Skin epidermis (tissue), 12 donors: Measurements from ENCODE around the gene SHISA9.

Experiments used
- H3K27ac ChIP-seq, 21 experiments: fragments of 200-600 bp; sonication (generic) in 11 of 21; one replicate each; pipeline ENCODE4 v1.5.0; 2020; ENCODE audit warnings: mild to moderate bottlenecking in 3 of 21, inconsistent platforms in 2 of 21, moderate library complexity in 2 of 21
- H3K4me3 ChIP-seq, 7 experiments: fragments of 200-600 bp; sonication (generic) in 2 of 7; one replicate each; pipeline ENCODE4 v1.5.0; 2020; ENCODE audit warnings: inconsistent platforms in 2 of 7, mild to moderate bottlenecking in 2 of 7, moderate library complexity in 1 of 7

The SHISA9 gene

DNA sequence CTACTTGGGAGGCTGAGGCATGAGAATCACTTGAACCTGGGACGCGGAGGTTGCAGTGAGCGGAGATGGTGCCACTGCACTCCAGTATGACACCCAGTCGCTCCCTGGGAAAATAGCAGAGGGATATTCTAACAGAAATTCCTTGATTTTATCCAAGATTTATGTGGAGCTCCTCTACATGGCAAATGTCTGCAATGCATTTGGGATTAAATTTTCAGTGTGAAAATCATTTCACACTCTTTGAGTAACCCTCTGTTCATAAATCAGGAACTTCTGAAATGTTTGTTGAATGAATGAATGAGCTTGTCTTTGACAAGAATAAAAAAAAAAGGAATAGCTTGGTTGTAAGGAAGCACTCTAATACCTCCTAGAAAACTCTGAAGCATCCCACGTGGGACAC, 305.8 kb downstream of the SHISA9 start:
- no peak overlapping the region for H3K4me3 ChIP-seq

GRCh38 chr16:13223666-13224065, 322.3 kb downstream of the SHISA9 start:
- H3K4me3 ChIP-seq, result no peak overlapping the region
- no peak overlapping the region for H3K27ac ChIP-seq

More for the DNA sequence above, 305.8 kb downstream of the SHISA9 start:
- no peak overlapping the region for H3K27ac ChIP-seq

- Histone ChIP-seq H3K27ac (no peak overlapping the region), H3K4me3 (no peak overlapping the region)
Observed at GRCh38 chr16:13229039-13229438, 327.6 kb downstream of the SHISA9 start.

GRCh38 chr16:13231365-13231764, 330.0 kb downstream of the SHISA9 start:
- no peak overlapping the region for H3K4me3 ChIP-seq
- H3K27ac ChIP-seq, result no peak overlapping the region

DNA sequence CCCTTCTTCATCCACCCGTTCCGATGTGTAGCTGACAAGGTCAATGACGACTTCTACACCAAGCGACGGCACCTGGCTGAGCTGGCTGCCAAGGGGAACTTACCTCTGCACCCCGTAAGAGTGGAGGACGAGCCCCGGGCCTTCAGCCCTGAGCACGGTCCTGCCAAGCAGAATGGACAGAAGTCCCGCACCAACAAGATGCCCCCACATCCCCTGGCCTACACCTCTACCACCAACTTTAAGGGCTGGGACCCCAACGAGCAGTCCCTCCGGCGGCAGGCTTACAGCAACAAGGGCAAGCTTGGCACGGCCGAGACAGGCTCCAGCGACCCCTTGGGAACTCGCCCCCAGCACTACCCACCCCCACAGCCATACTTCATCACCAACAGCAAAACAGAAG, 333.6 kb downstream of the SHISA9 start:
- H3K27ac ChIP-seq, result no peak overlapping the region
- no peak overlapping the region for H3K4me3 ChIP-seq

DNA sequence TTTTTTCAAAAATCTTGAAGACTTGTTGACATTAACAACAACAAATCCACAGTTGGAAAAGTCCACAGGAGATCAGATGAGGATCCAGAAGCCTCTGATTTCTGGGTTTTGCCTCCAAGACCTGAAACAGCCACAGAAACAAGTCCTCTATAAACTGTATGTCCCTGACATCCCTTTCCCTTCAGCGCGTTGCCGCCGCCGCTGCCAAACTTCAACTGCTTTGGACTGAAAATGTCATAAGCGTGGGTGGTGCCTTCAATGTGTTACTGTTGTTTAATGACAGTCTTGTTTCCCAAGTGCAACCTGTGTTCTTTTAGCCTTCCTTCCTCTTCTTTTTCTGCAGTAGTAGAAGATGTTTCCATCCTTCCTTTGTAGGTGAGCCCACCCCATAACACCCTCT, 334.9 kb downstream of the SHISA9 start:
- no peak overlapping the region for H3K27ac ChIP-seq

GRCh38 chr16:13238182-13238581, 336.8 kb downstream of the SHISA9 start:
- no peak overlapping the region for H3K27ac ChIP-seq
- no peak overlapping the region for H3K4me3 ChIP-seq

More for the DNA sequence above, 334.9 kb downstream of the SHISA9 start:
- H3K4me3 ChIP-seq, result no peak overlapping the region

- no peak overlapping the region for H3K4me3 ChIP-seq
- H3K27ac ChIP-seq, result no peak overlapping the region
Observed at GRCh38 chr16:13242201-13242600, 340.8 kb downstream of the SHISA9 start.

DNA sequence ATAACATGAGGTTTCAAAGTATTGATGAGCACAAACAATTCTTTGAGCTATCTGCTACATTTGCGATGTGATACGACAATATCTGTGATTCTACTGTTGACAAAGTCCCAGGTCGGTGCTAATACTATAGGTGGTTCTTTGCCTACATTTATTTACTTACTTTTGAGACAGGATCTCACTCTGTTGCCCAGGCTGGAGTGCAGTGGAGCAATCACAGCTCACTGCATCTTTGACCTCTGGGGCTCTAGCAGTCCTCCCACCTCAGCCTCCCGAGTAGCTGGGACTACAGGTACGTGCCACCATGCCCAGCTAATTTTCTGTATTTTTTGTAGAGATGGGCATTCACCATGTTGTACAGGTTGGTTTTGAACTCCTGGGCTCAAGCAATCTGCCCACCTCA, 343.4 kb downstream of the SHISA9 start:
- Histone ChIP-seq H3K4me3 (no peak overlapping the region), H3K27ac (no peak overlapping the region)

- H3K27ac ChIP-seq, result no peak overlapping the region
- no peak overlapping the region for H3K4me3 ChIP-seq
Observed at GRCh38 chr16:13245713-13246377, 344.4 kb downstream of the SHISA9 start.

- H3K27ac ChIP-seq, result no peak overlapping the region
- H3K4me3 ChIP-seq, result no peak overlapping the region
Observed at GRCh38 chr16:13254998-13255614, 353.7 kb downstream of the SHISA9 start.

DNA sequence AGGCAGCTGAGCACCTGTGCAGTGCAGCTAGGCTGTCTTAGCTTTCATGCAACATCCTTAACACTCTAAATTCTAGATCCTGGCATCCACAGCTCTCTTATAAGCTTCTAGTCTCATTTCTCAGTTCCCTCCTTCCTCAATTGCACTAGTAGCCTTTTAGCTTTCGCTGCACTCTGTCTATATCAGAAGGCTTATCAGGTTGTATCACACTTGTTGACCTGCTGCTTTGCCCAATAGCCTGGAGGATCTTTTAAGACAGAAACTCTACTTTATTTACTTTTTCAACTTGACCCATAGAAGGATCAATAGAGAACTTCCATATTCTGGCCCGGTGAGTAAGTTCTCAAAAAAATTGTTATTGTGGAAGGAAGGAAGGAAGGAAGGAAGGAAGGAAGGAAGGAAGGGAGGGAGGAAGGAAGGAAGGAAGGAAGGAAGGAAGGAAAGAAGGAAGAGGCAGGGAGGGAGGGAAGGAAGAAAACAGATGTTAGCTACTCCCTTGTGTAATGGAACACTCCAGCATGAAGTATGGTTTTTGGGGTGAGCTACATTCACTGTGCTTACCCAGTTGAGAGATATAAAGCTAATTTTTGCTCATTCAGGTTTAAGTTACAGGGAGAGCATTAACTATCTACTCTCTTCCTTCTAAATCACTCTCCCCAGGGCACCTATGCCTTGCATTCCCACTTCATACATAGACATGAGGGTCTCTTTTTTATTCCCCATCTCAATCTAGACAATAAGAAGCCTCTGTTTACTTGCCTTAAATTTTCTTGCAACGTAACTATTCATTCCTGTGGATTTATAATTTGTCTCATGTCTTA, 361.1 kb downstream of the SHISA9 start:
- H3K27ac ChIP-seq, result no peak overlapping the region

DNA sequence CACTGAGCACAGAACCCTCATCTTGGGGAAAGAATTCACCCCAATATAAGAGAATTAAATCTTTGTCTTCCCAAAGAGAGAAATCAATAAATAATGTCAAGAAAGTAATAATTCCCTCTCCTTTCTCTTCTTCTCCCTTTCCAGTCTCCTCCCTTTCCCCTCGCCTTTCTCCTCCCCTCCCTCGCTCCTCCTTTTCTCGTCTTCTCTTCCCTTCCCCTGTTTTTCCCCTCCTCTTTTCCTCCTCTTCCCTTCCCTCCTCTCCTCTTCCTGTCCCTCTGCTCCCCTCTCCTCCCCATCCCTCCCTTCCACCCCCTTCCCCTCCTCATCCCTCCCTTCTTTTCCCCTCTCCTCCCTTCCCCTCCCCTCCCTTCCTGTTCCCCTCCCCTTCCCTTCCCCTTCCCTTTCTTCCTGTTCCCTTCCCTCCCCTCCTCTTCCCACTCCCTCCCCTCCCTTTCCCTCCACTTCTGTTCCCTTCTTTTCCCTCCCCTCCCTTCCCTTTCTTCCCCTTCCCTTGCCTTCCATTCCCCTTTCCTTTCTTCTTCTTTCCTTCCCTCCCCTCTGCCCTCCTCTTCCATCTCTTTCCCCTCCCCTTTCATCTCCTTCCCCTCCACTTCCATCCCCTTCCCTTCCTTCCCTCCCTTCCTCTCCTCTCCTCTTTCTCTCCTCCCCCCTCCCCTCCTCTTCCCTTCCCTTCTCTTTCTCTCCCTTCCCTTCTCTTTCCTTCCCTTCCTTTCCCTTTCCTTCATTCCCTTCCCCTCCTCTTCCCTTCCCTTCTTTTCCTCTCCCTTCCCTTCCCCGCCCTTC, 363.6 kb downstream of the SHISA9 start:
- Histone ChIP-seq H3K4me3 (no peak overlapping the region), H3K27ac (no peak overlapping the region)

More for the DNA sequence above, 361.1 kb downstream of the SHISA9 start:
- no peak overlapping the region for H3K4me3 ChIP-seq

GRCh38 chr16:13269359-13269758, 368.0 kb downstream of the SHISA9 start:
- no peak overlapping the region for H3K4me3 ChIP-seq
- no peak overlapping the region for H3K27ac ChIP-seq

GRCh38 chr16:13269905-13270528, 368.6 kb downstream of the SHISA9 start:
- H3K4me3 ChIP-seq, result no peak overlapping the region
- no peak overlapping the region for H3K27ac ChIP-seq

GRCh38 chr16:13270602-13271001, 369.2 kb downstream of the SHISA9 start:
- Histone ChIP-seq H3K27ac (no peak overlapping the region), H3K4me3 (no peak overlapping the region)

DNA sequence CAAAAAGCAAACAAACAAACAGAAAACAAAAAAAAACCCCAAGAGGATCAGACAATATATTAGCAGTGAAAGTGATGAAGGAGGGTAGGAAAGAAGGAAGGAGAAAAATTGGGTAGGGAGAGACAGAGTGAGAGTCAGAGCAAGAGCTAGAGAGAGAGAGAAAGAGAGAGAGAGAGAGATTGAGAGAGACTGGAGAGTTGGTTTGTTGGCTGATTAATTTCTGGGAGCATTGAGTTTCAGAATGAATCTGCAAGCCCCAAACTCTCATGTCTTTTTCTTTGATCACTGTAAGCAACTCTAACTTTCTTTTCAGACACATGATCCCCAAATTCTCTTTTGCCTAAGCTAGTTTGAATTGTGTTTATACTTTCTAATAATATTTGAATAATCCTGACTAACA, 388.1 kb downstream of the SHISA9 start:
- Histone ChIP-seq H3K27ac (no peak overlapping the region), H3K4me3 (no peak overlapping the region)
